Measurements from ENCODE around the gene CHRNA10.

- TF ChIP-seq CTCF (IDR thresholded peaks at IDR 0.05) (no peak), POLR2A (IDR thresholded peaks at IDR 0.05) (no peak)
These were observed 5.7 kb downstream of the CHRNA10 start for GRCh38 chr11:3665336-3666022.

All from thyroid gland (tissue), 4 donors.